ENCODE data around the gene PANX3. TPM values are rescaled to one million over a fixed set of nuclear protein-coding genes. Genes with fewer than 3 reads are reported as not detected.

Gene PANX3
- total and polyA plus RNA-seq, 2 of the 13 experiments (the other 11 are each of a cell fraction or from before 2014, with no cell fraction given): not detected

GRCh38 chr11:124622531-124623451 lies 11.6 kb downstream of the PANX3 start, which contains the start of gene TBRG1 (continued):
- TF ChIP-seq REL (CRISPR knock-in tag; conservative IDR thresholded peaks at IDR 0.05) (no peak), ZNF343 (CRISPR knock-in tag; IDR thresholded peaks at IDR 0.05) (no peak), ZNF10 (CRISPR knock-in tag; IDR thresholded peaks at IDR 0.05; ENCODE audit: borderline replicate concordance, low read depth) (no peak), RELA (CRISPR knock-in tag; IDR thresholded peaks at IDR 0.05) (no peak), GATA4 (IDR thresholded peaks at IDR 0.05; ENCODE audit: borderline replicate concordance, low read depth) (peak; percentile 73; the same call in 1 of the 2 replicates), ZZZ3 (CRISPR knock-in tag; IDR thresholded peaks at IDR 0.05; ENCODE audit: borderline replicate concordance) (peak; percentile 90), ZNF501 (CRISPR knock-in tag; IDR thresholded peaks at IDR 0.05) (peak; percentile 97), ZNF766 (CRISPR knock-in tag; IDR thresholded peaks at IDR 0.05; ENCODE audit: borderline replicate concordance) (0 out of 2 replicates have a peak, but pooled peaks have one; percentile 46), SAP130 (CRISPR knock-in tag; IDR thresholded peaks at IDR 0.05; ENCODE audit: low read depth) (peak; percentile 99), HCFC1 (IDR thresholded peaks at IDR 0.05; ENCODE audit: low read depth, low read length) (peak; percentile 49; the same call in 1 of the 2 replicates), ZNF33B (CRISPR knock-in tag; IDR thresholded peaks at IDR 0.05) (0 out of 2 replicates have a peak, but pooled peaks have one; percentile 23), TBX3 (IDR thresholded peaks at IDR 0.05; ENCODE audit: borderline replicate concordance) (no peak), NONO (IDR thresholded peaks at IDR 0.05) (no peak), NONO (CRISPR knock-in tag; conservative IDR thresholded peaks at IDR 0.05) (peak; percentile 83), ZNF616 (CRISPR knock-in tag; IDR thresholded peaks at IDR 0.05; ENCODE audit: low read depth) (no peak), ZHX1 (CRISPR knock-in tag; IDR thresholded peaks at IDR 0.05; ENCODE audit: low read depth) (no peak), SNAPC2 (CRISPR knock-in tag; IDR thresholded peaks at IDR 0.05) (peak; percentile 65; the same call in 1 of the 2 replicates), NR0B2 (CRISPR knock-in tag; IDR thresholded peaks at IDR 0.05) (peak; percentile 81), PHF21A (CRISPR knock-in tag; IDR thresholded peaks at IDR 0.05) (peak; percentile 63; the same call in 1 of the 2 replicates), HNRNPK (IDR thresholded peaks at IDR 0.05; ENCODE audit: low read depth, low read length, poor library complexity, severe bottlenecking) (no peak), ZNF484 (CRISPR knock-in tag; IDR thresholded peaks at IDR 0.05; ENCODE audit: borderline replicate concordance, low read depth) (no peak), SP2 (CRISPR knock-in tag; IDR thresholded peaks at IDR 0.05) (peak; percentile 65), POLR2AphosphoS5 (IDR thresholded peaks at IDR 0.05; ENCODE audit: low read depth, low read length) (peak; percentile 97), ARNT (IDR thresholded peaks at IDR 0.05) (no peak)
- TF ChIP-seq, protein P1, sequence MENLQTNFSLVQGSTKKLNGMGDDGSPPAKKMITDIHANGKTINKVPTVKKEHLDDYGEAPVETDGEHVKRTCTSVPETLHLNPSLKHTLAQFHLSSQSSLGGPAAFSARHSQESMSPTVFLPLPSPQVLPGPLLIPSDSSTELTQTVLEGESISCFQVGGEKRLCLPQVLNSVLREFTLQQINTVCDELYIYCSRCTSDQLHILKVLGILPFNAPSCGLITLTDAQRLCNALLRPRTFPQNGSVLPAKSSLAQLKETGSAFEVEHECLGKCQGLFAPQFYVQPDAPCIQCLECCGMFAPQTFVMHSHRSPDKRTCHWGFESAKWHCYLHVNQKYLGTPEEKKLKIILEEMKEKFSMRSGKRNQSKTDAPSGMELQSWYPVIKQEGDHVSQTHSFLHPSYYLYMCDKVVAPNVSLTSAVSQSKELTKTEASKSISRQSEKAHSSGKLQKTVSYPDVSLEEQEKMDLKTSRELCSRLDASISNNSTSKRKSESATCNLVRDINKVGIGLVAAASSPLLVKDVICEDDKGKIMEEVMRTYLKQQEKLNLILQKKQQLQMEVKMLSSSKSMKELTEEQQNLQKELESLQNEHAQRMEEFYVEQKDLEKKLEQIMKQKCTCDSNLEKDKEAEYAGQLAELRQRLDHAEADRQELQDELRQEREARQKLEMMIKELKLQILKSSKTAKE (CRISPR knock-in tag; IDR thresholded peaks at IDR 0.05; ENCODE audit: borderline replicate concordance): no peak; the same call in 1 of the 2 replicates
